Fibroblast of skin of right biceps (primary cell): ENCODE data around the gene RNASEH1.
"Not testable (repeated sequence)": the region's sequence is repeated elsewhere in the genome, so short reads cannot be mapped to it uniquely, and the experiment has no call there.

Source experiments
- DNase-seq: peaks from one replicate; pipeline ENCODE4 v3.0.0-alpha.2; 2013

RNASEH1 gene

GRCh38 chr2:3517948-3518495, 40.1 kb downstream of the RNASEH1 start:
- no peak for DNase-seq

GRCh38 chr2:3516831-3517230, 41.3 kb downstream of the RNASEH1 start:
- no peak for DNase-seq

- DNase-seq, result not testable (repeated sequence)
Observed at GRCh38 chr2:3515438-3515837, 42.7 kb downstream of the RNASEH1 start.

- DNase-seq, result no peak
Observed at GRCh38 chr2:3513026-3513810, 44.9 kb downstream of the RNASEH1 start.

GRCh38 chr2:3512086-3512485, 46.0 kb downstream of the RNASEH1 start:
- DNase-seq, result no peak

GRCh38 chr2:3505771-3506170, 52.4 kb downstream of the RNASEH1 start:
- no peak for DNase-seq

- no peak for DNase-seq
Observed at GRCh38 chr2:3504741-3505140, 53.4 kb downstream of the RNASEH1 start.

GRCh38 chr2:3503483-3503882, 54.6 kb downstream of the RNASEH1 start:
- DNase-seq, result no peak

GRCh38 chr2:3503046-3503445, 55.1 kb downstream of the RNASEH1 start:
- DNase-seq, result no peak

GRCh38 chr2:3500326-3500899, 57.7 kb downstream of the RNASEH1 start:
- DNase-seq, result no peak

- no peak for DNase-seq
Observed at GRCh38 chr2:3498783-3499394, 59.2 kb downstream of the RNASEH1 start.

GRCh38 chr2:3496708-3497080, 61.4 kb downstream of the RNASEH1 start:
- DNase-seq, result not testable (repeated sequence)
